ENCODE measurements around the gene ARID3C. TPM values are rescaled to one million over a fixed set of nuclear protein-coding genes. Genes with fewer than 3 reads are reported as not detected.

Gene ARID3C
- total RNA-seq, 1 donor from 2014 or later = 4.7 TPM

- H3K36me3 Mint-ChIP-seq = peaks cover 10% of the 10 kb centered on the region
- Histone ChIP-seq H3K4me2 (no peak overlapping the region), H3F3A (ENCODE audit: low read depth) (peaks cover 35% of the 10 kb centered on the region), H3K36me3 (no peaks in the 10 kb centered on the region), H3K27ac (no peak overlapping the region), H2AFZ (replicated peaks) (no peak overlapping the region), H3K9me3 (ENCODE audit: low read depth) (no peaks in the 10 kb centered on the region), H3K27me3 (no peaks in the 10 kb centered on the region), H3K4me3 (no peak overlapping the region), H4K20me1 (ENCODE audit: low read depth) (peaks cover 51% of the 10 kb centered on the region), H3K79me2 (ENCODE audit: low read depth) (no peaks in the 10 kb centered on the region), H3K9ac (no peak overlapping the region), H3K4me1 (peaks cover 74% of the 10 kb centered on the region)
- H3K27ac Mint-ChIP-seq = no peak overlapping the region
- no peak for TF ChIP-seq CTCF (IDR thresholded peaks at IDR 0.05)
- TF ChIP-seq EZH2phosphoT487 (IDR thresholded peaks at IDR 0.05) = no peak
- no peak for TF ChIP-seq EZH2 (IDR thresholded peaks at IDR 0.05)
- DNase-seq (ENCODE audit: low spot score) = no peak
- peaks cover 83% of the 10 kb centered on the region for H3K4me1 Mint-ChIP-seq
- peak overlapping the region; percentile 50 for H3K4me3 Mint-ChIP-seq
- peaks cover 8% of the 10 kb centered on the region for H3K27me3 Mint-ChIP-seq (ENCODE audit: insufficient read depth, low read depth)
- H3K9me3 Mint-ChIP-seq = no peaks in the 10 kb centered on the region
These were observed 54.3 kb downstream of the ARID3C start for GRCh38 chr9:34574571-34574970.

GRCh38 chr9:34573599-34574325 is 55.1 kb downstream of the ARID3C start:
- DNase-seq (ENCODE audit: low spot score) = peak; percentile 38

GRCh38 chr9:34572628-34573027 is 56.2 kb downstream of the ARID3C start:
- no peak overlapping the region for H3K27ac Mint-ChIP-seq
- DNase-seq (ENCODE audit: low spot score) = no peak
- Histone ChIP-seq H3K27ac (no peak overlapping the region), H3K27me3 (no peaks in the 10 kb centered on the region), H3K4me1 (peaks cover 76% of the 10 kb centered on the region), H3K36me3 (no peaks in the 10 kb centered on the region), H3K9ac (no peak overlapping the region), H3F3A (ENCODE audit: low read depth) (peaks cover 17% of the 10 kb centered on the region), H2AFZ (replicated peaks) (no peak overlapping the region), H3K79me2 (ENCODE audit: low read depth) (no peaks in the 10 kb centered on the region), H3K4me3 (no peak overlapping the region), H3K4me2 (no peak overlapping the region), H4K20me1 (ENCODE audit: low read depth) (peaks cover 70% of the 10 kb centered on the region), H3K9me3 (ENCODE audit: low read depth) (no peaks in the 10 kb centered on the region)
- no peaks in the 10 kb centered on the region for H3K9me3 Mint-ChIP-seq
- H3K27me3 Mint-ChIP-seq (ENCODE audit: insufficient read depth, low read depth) = peaks cover 7% of the 10 kb centered on the region
- no peak for TF ChIP-seq CTCF (IDR thresholded peaks at IDR 0.05)
- no peak for TF ChIP-seq EZH2phosphoT487 (IDR thresholded peaks at IDR 0.05)
- TF ChIP-seq EZH2 (IDR thresholded peaks at IDR 0.05) = no peak
- H3K4me1 Mint-ChIP-seq = peaks cover 85% of the 10 kb centered on the region
- no peak overlapping the region for H3K4me3 Mint-ChIP-seq
- peaks cover 16% of the 10 kb centered on the region for H3K36me3 Mint-ChIP-seq

More at GRCh38 chr9:34573599-34574325, 55.1 kb downstream of the ARID3C start:
- Histone ChIP-seq H3K4me3 (no peak overlapping the region), H3K4me1 (peaks cover 75% of the 10 kb centered on the region), H3K27me3 (no peaks in the 10 kb centered on the region), H2AFZ (replicated peaks) (no peak overlapping the region), H3K27ac (no peak overlapping the region), H3K9ac (no peak overlapping the region), H3K36me3 (no peaks in the 10 kb centered on the region), H3K9me3 (ENCODE audit: low read depth) (no peaks in the 10 kb centered on the region), H3K79me2 (ENCODE audit: low read depth) (no peaks in the 10 kb centered on the region), H3F3A (ENCODE audit: low read depth) (peaks cover 27% of the 10 kb centered on the region), H3K4me2 (peak overlapping the region; percentile 22), H4K20me1 (ENCODE audit: low read depth) (peaks cover 59% of the 10 kb centered on the region)
- Mint-ChIP-seq H3K27ac (peak overlapping the region; percentile 60), H3K9me3 (no peaks in the 10 kb centered on the region), H3K4me3 (no peak overlapping the region), H3K4me1 (peaks cover 84% of the 10 kb centered on the region), H3K36me3 (peaks cover 10% of the 10 kb centered on the region), H3K27me3 (ENCODE audit: insufficient read depth, low read depth) (peaks cover 8% of the 10 kb centered on the region)
- TF ChIP-seq EZH2phosphoT487 (IDR thresholded peaks at IDR 0.05) = no peak
- TF ChIP-seq EZH2 (IDR thresholded peaks at IDR 0.05) = no peak
- TF ChIP-seq CTCF (IDR thresholded peaks at IDR 0.05) = no peak
